WTC11 (cell line): ENCODE measurements around the gene C2CD5. TPM values are rescaled to one million over a fixed set of nuclear protein-coding genes. Genes with fewer than 3 reads are reported as not detected.

Experiments
- ATAC-seq: fragments of 200-7000 bp; cut with Tn5 transposase; 2 replicates; pipeline ENCODE4 v1.10.0; 2021; ENCODE audit warnings: mild to moderate bottlenecking, moderate library complexity
- CTCF ChIA-PET: fragments of 300-600 bp; sonication (Branson Sonifier 250); formaldehyde crosslinking; loops from one replicate; lab custom pipeline; 2021; ENCODE audit warnings: antibody characterized with exemption; lab: Charles Lee
- POLR2A ChIA-PET: fragments of 350-600 bp; sonication (Branson Sonifier 250); formaldehyde crosslinking; loops from one replicate; lab custom pipeline; 2021; ENCODE audit warnings: antibody characterized with exemption; lab: Charles Lee
- DNase-seq: peaks from one replicate; pipeline ENCODE4 v3.0.0; 2021; ENCODE audit warnings: low spot score
- H3K27ac Mint-ChIP-seq: 2 replicates; pipeline ENCODE4 v1.8.0; 2021; ENCODE audit warnings: mixed read lengths
- H3K27me3 Mint-ChIP-seq: 2 replicates; pipeline ENCODE4 v1.8.0; 2021; ENCODE audit warnings: low read depth, mild to moderate bottlenecking, moderate library complexity, mixed read lengths
- H3K36me3 Mint-ChIP-seq: 2 replicates; pipeline ENCODE4 v1.8.0; 2021; ENCODE audit warnings: mixed read lengths
- H3K4me1 Mint-ChIP-seq: 2 replicates; pipeline ENCODE4 v1.8.0; 2022; ENCODE audit warnings: mixed read lengths
- H3K4me3 Mint-ChIP-seq: 2 replicates; pipeline ENCODE4 v1.8.0; 2021; ENCODE audit warnings: mild to moderate bottlenecking, moderate library complexity, mixed read lengths
- H3K9me3 Mint-ChIP-seq: 2 replicates; pipeline ENCODE4 v1.8.0; 2021; ENCODE audit warnings: mixed read lengths
- ESRRA ChIP-seq: sonication (generic); formaldehyde crosslinking; IDR thresholded peaks from 2 replicates; pipeline ENCODE4 v1.8.1; 2022; ENCODE audit warnings: mild to moderate bottlenecking, missing genetic modification reagents, borderline replicate concordance
- FOXJ3 ChIP-seq: sonication (generic); formaldehyde crosslinking; IDR thresholded peaks from 2 replicates; pipeline ENCODE4 v1.9.0; 2021; ENCODE audit warnings: missing genetic modification reagents, mild to moderate bottlenecking, borderline replicate concordance
- GABPB1 ChIP-seq: sonication (generic); formaldehyde crosslinking; IDR thresholded peaks from 2 replicates; pipeline ENCODE4 v1.8.1; 2023; ENCODE audit warnings: mild to moderate bottlenecking, missing genetic modification reagents
- NFE2L1 ChIP-seq: sonication (generic); formaldehyde crosslinking; IDR thresholded peaks from 2 replicates; pipeline ENCODE4 v1.8.1; 2023; ENCODE audit warnings: missing genetic modification reagents
- NR1H2 ChIP-seq: sonication (generic); formaldehyde crosslinking; IDR thresholded peaks from 2 replicates; pipeline ENCODE4 v1.9.0; 2021; ENCODE audit warnings: mild to moderate bottlenecking, moderate library complexity, missing genetic modification reagents
- PRRX2 ChIP-seq: fragments of 250-450 bp; sonication (Bioruptor Pico); IDR thresholded peaks from 2 replicates; pipeline ENCODE4 v1.8.0; 2021; ENCODE audit warnings: mild to moderate bottlenecking
- TCF7 ChIP-seq: sonication (generic); formaldehyde crosslinking; IDR thresholded peaks from 2 replicates; pipeline ENCODE4 v1.8.0; 2022; ENCODE audit warnings: mild to moderate bottlenecking, low read depth, missing genetic modification reagents, moderate library complexity
- ZBTB21 ChIP-seq: sonication (generic); formaldehyde crosslinking; IDR thresholded peaks from 2 replicates; pipeline ENCODE4 v1.8.1; 2023; ENCODE audit warnings: mild to moderate bottlenecking, missing genetic modification reagents, borderline replicate concordance
- ZNF416 ChIP-seq: fragments of 250-450 bp; sonication (Bioruptor Pico); IDR thresholded peaks from 2 replicates; pipeline ENCODE4 v1.9.0; 2021; ENCODE audit warnings: mild to moderate bottlenecking, inconsistent platforms
- ZNF671 ChIP-seq: fragments of 250-450 bp; sonication (Bioruptor Pico); IDR thresholded peaks from 2 replicates; pipeline ENCODE4 v1.8.0; 2021; ENCODE audit warnings: mild to moderate bottlenecking
- total RNA-seq: library from RNA; stranded (reverse); gene quantifications from 3 replicates; pipeline ENCODE4 v1.2.3, GENCODE V29; 2021
- TF ChIP-seq, protein P1 (sequence below): sonication (generic); formaldehyde crosslinking; IDR thresholded peaks from 2 replicates; pipeline ENCODE4 v1.8.0; 2022; ENCODE audit warnings: missing genetic modification reagents
- TF ChIP-seq, protein P2 (sequence below): sonication (generic); formaldehyde crosslinking; IDR thresholded peaks from 2 replicates; pipeline ENCODE4 v1.8.1; 2022; ENCODE audit warnings: missing genetic modification reagents, borderline replicate concordance
- TF ChIP-seq, protein P3 (sequence below): sonication (generic); formaldehyde crosslinking; IDR thresholded peaks from 2 replicates; pipeline ENCODE4 v1.8.1; 2023; ENCODE audit warnings: mild to moderate bottlenecking, missing genetic modification reagents, moderate library complexity
- TF ChIP-seq, protein P4 (sequence below): sonication (generic); formaldehyde crosslinking; IDR thresholded peaks from 2 replicates; pipeline ENCODE4 v1.8.1; 2022; ENCODE audit warnings: low read depth, missing genetic modification reagents, borderline replicate concordance
- TF ChIP-seq, protein P5 (sequence below): sonication (generic); formaldehyde crosslinking; IDR thresholded peaks from 2 replicates; pipeline ENCODE4 v1.8.0; 2023; ENCODE audit warnings: missing genetic modification reagents, mild to moderate bottlenecking, borderline replicate concordance

Gene C2CD5
- total RNA-seq, 1 experiment from 2014 or later, result 48.1 TPM

DNA sequence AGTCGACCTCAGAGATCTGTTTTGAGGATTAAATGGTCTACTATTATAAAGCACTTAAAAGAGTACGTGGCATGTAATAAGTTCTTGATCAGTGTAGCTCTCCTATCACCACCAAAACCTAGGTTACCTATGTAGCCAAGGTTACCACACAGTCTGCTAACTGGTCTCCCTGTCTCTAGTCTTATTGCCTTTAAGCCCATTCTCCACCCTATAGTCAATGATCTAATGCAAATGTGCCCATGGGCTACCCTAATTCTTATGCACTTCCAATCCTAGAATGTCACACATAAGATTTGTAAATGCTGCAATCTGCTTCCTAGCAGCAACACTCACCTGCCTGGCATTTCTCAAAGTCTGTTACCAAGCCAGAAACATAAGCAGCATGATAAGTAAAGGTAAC lies 44.9 kb downstream of the C2CD5 start:
- H3K36me3 Mint-ChIP-seq, result peaks cover 1% of the 10 kb centered on the region
- no peak overlapping the region for H3K4me3 Mint-ChIP-seq
- peak overlapping the region; percentile 26; the same call in 1 of the 2 replicates for H3K27ac Mint-ChIP-seq
- TF ChIP-seq, protein P1, sequence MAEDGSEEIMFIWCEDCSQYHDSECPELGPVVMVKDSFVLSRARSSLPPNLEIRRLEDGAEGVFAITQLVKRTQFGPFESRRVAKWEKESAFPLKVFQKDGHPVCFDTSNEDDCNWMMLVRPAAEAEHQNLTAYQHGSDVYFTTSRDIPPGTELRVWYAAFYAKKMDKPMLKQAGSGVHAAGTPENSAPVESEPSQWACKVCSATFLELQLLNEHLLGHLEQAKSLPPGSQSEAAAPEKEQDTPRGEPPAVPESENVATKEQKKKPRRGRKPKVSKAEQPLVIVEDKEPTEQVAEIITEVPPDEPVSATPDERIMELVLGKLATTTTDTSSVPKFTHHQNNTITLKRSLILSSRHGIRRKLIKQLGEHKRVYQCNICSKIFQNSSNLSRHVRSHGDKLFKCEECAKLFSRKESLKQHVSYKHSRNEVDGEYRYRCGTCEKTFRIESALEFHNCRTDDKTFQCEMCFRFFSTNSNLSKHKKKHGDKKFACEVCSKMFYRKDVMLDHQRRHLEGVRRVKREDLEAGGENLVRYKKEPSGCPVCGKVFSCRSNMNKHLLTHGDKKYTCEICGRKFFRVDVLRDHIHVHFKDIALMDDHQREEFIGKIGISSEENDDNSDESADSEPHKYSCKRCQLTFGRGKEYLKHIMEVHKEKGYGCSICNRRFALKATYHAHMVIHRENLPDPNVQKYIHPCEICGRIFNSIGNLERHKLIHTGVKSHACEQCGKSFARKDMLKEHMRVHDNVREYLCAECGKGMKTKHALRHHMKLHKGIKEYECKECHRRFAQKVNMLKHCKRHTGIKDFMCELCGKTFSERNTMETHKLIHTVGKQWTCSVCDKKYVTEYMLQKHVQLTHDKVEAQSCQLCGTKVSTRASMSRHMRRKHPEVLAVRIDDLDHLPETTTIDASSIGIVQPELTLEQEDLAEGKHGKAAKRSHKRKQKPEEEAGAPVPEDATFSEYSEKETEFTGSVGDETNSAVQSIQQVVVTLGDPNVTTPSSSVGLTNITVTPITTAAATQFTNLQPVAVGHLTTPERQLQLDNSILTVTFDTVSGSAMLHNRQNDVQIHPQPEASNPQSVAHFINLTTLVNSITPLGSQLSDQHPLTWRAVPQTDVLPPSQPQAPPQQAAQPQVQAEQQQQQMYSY (CRISPR knock-in tag), result no peak
- TF ChIP-seq FOXJ3, result no peak
- no peak for TF ChIP-seq NFE2L1 (CRISPR knock-in tag)
- no peak for TF ChIP-seq NR1H2 (CRISPR knock-in tag)
- no peak for TF ChIP-seq ESRRA (CRISPR knock-in tag)
- no peak for TF ChIP-seq ZNF671 (CRISPR knock-in tag)
- TF ChIP-seq GABPB1 (CRISPR knock-in tag), result no peak
- TF ChIP-seq TCF7 (CRISPR knock-in tag), result no peak
- DNase-seq (no peak), ATAC-seq (peak; percentile 82)
- ChIA-PET CTCF (interaction anchor here (1.3 kb wide), 1 partner anchor 30 kb away, joined by 5 read pairs; no protein-coding TSS in a partner anchor), POLR2A (no interaction called here)
- peaks cover 17% of the 10 kb centered on the region for H3K4me1 Mint-ChIP-seq
- no peaks in the 10 kb centered on the region for H3K27me3 Mint-ChIP-seq
- no peaks in the 10 kb centered on the region for H3K9me3 Mint-ChIP-seq

DNA sequence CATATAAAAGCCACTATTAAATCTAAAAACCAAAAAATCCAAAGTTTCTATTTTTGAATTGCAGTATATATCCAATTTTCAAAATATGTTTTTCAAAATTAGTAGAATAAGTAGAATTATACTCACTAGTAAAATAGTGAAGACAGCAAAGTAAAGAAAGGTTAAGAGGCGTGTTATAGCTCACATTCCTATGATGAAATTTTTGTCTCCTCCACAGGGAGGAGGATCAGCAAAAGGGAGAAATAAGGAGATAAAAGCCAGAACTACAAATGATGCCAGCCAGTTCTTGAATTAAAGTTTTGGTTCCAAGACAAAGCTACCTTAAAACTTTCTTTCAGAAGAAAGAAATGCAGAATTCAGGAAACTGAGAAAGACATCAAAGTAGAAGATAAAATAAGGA lies 50.0 kb downstream of the C2CD5 start:
- no peak for DNase-seq
- ChIA-PET CTCF (no interaction called here), POLR2A (no interaction called here)
- H3K27me3 Mint-ChIP-seq, result no peaks in the 10 kb centered on the region
- no peak for ATAC-seq
- no peaks in the 10 kb centered on the region for H3K9me3 Mint-ChIP-seq
- H3K36me3 Mint-ChIP-seq, result peaks cover 13% of the 10 kb centered on the region
- TF ChIP-seq, protein P2, sequence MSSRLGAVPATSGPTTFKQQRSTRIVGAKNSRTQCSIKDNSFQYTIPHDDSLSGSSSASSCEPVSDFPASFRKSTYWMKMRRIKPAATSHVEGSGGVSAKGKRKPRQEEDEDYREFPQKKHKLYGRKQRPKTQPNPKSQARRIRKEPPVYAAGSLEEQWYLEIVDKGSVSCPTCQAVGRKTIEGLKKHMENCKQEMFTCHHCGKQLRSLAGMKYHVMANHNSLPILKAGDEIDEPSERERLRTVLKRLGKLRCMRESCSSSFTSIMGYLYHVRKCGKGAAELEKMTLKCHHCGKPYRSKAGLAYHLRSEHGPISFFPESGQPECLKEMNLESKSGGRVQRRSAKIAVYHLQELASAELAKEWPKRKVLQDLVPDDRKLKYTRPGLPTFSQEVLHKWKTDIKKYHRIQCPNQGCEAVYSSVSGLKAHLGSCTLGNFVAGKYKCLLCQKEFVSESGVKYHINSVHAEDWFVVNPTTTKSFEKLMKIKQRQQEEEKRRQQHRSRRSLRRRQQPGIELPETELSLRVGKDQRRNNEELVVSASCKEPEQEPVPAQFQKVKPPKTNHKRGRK (CRISPR knock-in tag), result no peak
- no peak for TF ChIP-seq PRRX2 (CRISPR knock-in tag)
- TF ChIP-seq, protein P3, sequence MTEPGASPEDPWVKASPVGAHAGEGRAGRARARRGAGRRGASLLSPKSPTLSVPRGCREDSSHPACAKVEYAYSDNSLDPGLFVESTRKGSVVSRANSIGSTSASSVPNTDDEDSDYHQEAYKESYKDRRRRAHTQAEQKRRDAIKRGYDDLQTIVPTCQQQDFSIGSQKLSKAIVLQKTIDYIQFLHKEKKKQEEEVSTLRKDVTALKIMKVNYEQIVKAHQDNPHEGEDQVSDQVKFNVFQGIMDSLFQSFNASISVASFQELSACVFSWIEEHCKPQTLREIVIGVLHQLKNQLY (CRISPR knock-in tag), result no peak
- no peak overlapping the region for H3K4me3 Mint-ChIP-seq
- H3K27ac Mint-ChIP-seq, result no peak overlapping the region
- H3K4me1 Mint-ChIP-seq, result peaks cover 1% of the 10 kb centered on the region

DNA sequence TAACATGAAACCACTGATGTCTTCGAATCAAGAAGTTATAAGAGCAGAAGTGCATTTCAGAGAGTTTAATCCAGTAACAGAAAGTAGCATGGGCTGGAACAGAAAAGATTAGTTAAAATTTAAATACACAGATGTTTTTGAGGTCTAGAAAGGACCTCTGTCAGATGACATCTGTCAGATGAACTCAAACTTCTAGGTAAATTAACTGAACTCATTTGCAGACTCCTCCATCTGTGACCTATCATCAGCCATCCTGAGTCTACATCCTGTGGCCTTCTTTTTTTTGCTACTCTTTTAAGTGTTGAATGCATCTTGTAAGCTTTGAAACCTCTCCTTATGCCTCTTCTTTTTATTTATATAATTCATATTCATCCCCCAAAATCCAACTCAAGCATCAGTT lies 53.3 kb downstream of the C2CD5 start:
- H3K36me3 Mint-ChIP-seq, result peaks cover 27% of the 10 kb centered on the region
- ChIA-PET POLR2A (no interaction called here), CTCF (no interaction called here)
- no peaks in the 10 kb centered on the region for H3K27me3 Mint-ChIP-seq
- no peaks in the 10 kb centered on the region for H3K4me1 Mint-ChIP-seq
- no peak overlapping the region for H3K4me3 Mint-ChIP-seq
- DNase-seq, result no peak
- H3K27ac Mint-ChIP-seq, result no peak overlapping the region
- no peaks in the 10 kb centered on the region; the same call in 1 of the 2 replicates for H3K9me3 Mint-ChIP-seq
- ATAC-seq, result no peak
- TF ChIP-seq, protein P4, sequence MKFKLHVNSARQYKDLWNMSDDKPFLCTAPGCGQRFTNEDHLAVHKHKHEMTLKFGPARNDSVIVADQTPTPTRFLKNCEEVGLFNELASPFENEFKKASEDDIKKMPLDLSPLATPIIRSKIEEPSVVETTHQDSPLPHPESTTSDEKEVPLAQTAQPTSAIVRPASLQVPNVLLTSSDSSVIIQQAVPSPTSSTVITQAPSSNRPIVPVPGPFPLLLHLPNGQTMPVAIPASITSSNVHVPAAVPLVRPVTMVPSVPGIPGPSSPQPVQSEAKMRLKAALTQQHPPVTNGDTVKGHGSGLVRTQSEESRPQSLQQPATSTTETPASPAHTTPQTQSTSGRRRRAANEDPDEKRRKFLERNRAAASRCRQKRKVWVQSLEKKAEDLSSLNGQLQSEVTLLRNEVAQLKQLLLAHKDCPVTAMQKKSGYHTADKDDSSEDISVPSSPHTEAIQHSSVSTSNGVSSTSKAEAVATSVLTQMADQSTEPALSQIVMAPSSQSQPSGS (CRISPR knock-in tag), result no peak
- TF ChIP-seq, protein P1 (CRISPR knock-in tag), result no peak
- TF ChIP-seq, protein P5, sequence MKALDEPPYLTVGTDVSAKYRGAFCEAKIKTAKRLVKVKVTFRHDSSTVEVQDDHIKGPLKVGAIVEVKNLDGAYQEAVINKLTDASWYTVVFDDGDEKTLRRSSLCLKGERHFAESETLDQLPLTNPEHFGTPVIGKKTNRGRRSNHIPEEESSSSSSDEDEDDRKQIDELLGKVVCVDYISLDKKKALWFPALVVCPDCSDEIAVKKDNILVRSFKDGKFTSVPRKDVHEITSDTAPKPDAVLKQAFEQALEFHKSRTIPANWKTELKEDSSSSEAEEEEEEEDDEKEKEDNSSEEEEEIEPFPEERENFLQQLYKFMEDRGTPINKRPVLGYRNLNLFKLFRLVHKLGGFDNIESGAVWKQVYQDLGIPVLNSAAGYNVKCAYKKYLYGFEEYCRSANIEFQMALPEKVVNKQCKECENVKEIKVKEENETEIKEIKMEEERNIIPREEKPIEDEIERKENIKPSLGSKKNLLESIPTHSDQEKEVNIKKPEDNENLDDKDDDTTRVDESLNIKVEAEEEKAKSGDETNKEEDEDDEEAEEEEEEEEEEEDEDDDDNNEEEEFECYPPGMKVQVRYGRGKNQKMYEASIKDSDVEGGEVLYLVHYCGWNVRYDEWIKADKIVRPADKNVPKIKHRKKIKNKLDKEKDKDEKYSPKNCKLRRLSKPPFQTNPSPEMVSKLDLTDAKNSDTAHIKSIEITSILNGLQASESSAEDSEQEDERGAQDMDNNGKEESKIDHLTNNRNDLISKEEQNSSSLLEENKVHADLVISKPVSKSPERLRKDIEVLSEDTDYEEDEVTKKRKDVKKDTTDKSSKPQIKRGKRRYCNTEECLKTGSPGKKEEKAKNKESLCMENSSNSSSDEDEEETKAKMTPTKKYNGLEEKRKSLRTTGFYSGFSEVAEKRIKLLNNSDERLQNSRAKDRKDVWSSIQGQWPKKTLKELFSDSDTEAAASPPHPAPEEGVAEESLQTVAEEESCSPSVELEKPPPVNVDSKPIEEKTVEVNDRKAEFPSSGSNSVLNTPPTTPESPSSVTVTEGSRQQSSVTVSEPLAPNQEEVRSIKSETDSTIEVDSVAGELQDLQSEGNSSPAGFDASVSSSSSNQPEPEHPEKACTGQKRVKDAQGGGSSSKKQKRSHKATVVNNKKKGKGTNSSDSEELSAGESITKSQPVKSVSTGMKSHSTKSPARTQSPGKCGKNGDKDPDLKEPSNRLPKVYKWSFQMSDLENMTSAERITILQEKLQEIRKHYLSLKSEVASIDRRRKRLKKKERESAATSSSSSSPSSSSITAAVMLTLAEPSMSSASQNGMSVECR, result no peak
- no peak for TF ChIP-seq ZBTB21
- TF ChIP-seq, protein P3 (CRISPR knock-in tag), result no peak
- TF ChIP-seq ZNF416 (CRISPR knock-in tag), result no peak
